Pons (tissue), 1 donor: ENCODE results near the gene ZNF681.
"Not testable (repeated sequence)": the region's sequence is repeated elsewhere in the genome, so short reads cannot be mapped to it uniquely, and the experiment has no call there.

ENCODE experiments used
- DNase-seq: peaks from one replicate; pipeline ENCODE4 v3.0.0-alpha.2; 2016; ENCODE audit warnings: low spot score

ZNF681 gene

GRCh38 chr19:23692937-23693336 is 65.8 kb downstream of the ZNF681 start:
- DNase-seq: not testable (repeated sequence)
